Trophoblast cell (in vitro differentiated cells and primary cell): ENCODE data around the gene TNNT2.
A peak's percentile ranks its signal among the peaks of the same experiment; 100 is the strongest.

Experiments
- DNase-seq, 2 donors: peaks; one replicate each; pipeline ENCODE4 v3.0.0-alpha.2; 2016
- H2AFZ ChIP-seq: 2 replicates; pipeline ENCODE4 v1.6.1; 2013; ENCODE audit warnings: low read length, moderate library complexity, mild to moderate bottlenecking; ENCODE audit not compliant: insufficient read depth, poor library complexity
- H2AK5ac ChIP-seq: 2 replicates; pipeline ENCODE4 v1.6.1; 2013; ENCODE audit warnings: mild to moderate bottlenecking, low read length
- H2BK120ac ChIP-seq: 2 replicates; pipeline ENCODE4 v1.6.1; 2013; ENCODE audit warnings: low read length, mild to moderate bottlenecking, moderate library complexity; ENCODE audit not compliant: insufficient read depth, poor library complexity
- H2BK12ac ChIP-seq: 2 replicates; pipeline ENCODE4 v1.6.1; 2013; ENCODE audit warnings: mild to moderate bottlenecking, low read length, moderate library complexity
- H2BK5ac ChIP-seq: 2 replicates; pipeline ENCODE4 v1.6.1; 2013; ENCODE audit warnings: low read length, low read depth, moderate library complexity, mild to moderate bottlenecking; ENCODE audit not compliant: poor library complexity
- H3K14ac ChIP-seq: 2 replicates; pipeline ENCODE4 v1.6.1; 2013; ENCODE audit warnings: mild to moderate bottlenecking, low read length
- H3K18ac ChIP-seq: 2 replicates; pipeline ENCODE4 v1.6.1; 2013; ENCODE audit warnings: mild to moderate bottlenecking, low read length
- H3K23ac ChIP-seq: 2 replicates; pipeline ENCODE4 v1.6.1; 2013; ENCODE audit warnings: low read length
- H3K27ac ChIP-seq: 2 replicates; pipeline ENCODE4 v1.5.1; 2013; ENCODE audit warnings: low read depth, mild to moderate bottlenecking, inconsistent platforms, low read length, moderate library complexity
- H3K27me3 ChIP-seq: 2 replicates; pipeline ENCODE4 v1.6.1; 2013; ENCODE audit warnings: inconsistent platforms, mild to moderate bottlenecking, low read length, moderate library complexity; ENCODE audit not compliant: insufficient read depth
- H3K36me3 ChIP-seq, 2 experiments: 1 replicate in 1 of 2; 2 replicates in 1 of 2; pipeline ENCODE4 v1.6.1; 2013; ENCODE audit warnings: low read length in 2 of 2, mild to moderate bottlenecking in 2 of 2, moderate library complexity in 1 of 2; ENCODE audit not compliant: insufficient read depth in 2 of 2, control insufficient read depth in 1 of 2
- H3K4ac ChIP-seq: 2 replicates; pipeline ENCODE4 v1.6.1; 2013; ENCODE audit warnings: low read depth, mild to moderate bottlenecking, low read length, moderate library complexity
- H3K4me1 ChIP-seq, 2 experiments: 1 replicate in 1 of 2; 2 replicates in 1 of 2; pipeline ENCODE4 v1.6.1; 2013; ENCODE audit warnings: low read length in 2 of 2, mild to moderate bottlenecking in 2 of 2, moderate library complexity in 1 of 2; ENCODE audit not compliant: insufficient read depth in 2 of 2, control insufficient read depth in 1 of 2
- H3K4me2 ChIP-seq: 2 replicates; pipeline ENCODE4 v1.6.1; 2013; ENCODE audit warnings: inconsistent platforms, mild to moderate bottlenecking, low read length, moderate library complexity
- H3K4me3 ChIP-seq: 2 replicates; pipeline ENCODE4 v1.5.1; 2013; ENCODE audit warnings: mild to moderate bottlenecking, low read depth, low read length, inconsistent platforms
- H3K79me1 ChIP-seq: one replicate; pipeline ENCODE4 v1.6.1; 2013; ENCODE audit warnings: low read length
- H3K79me2 ChIP-seq: 2 replicates; pipeline ENCODE4 v1.6.1; 2013; ENCODE audit warnings: low read length, mild to moderate bottlenecking; ENCODE audit not compliant: control insufficient read depth, insufficient read depth, poor library complexity
- H3K9ac ChIP-seq: 2 replicates; pipeline ENCODE4 v1.6.1; 2013; ENCODE audit warnings: mild to moderate bottlenecking, low read length
- H3K9me3 ChIP-seq: 2 replicates; pipeline ENCODE4 v1.6.1; 2013; ENCODE audit warnings: low read depth, mild to moderate bottlenecking, control low read depth, inconsistent platforms, low read length; ENCODE audit not compliant: insufficient read depth
- H4K12ac ChIP-seq: 2 replicates; pipeline ENCODE4 v1.6.1; 2013; ENCODE audit warnings: low read depth, mild to moderate bottlenecking, low read length, moderate library complexity
- H4K8ac ChIP-seq: 2 replicates; pipeline ENCODE4 v1.6.1; 2013; ENCODE audit warnings: low read depth, mild to moderate bottlenecking, low read length, moderate library complexity
- H4K91ac ChIP-seq: one replicate; pipeline ENCODE4 v1.6.1; 2013; ENCODE audit warnings: low read depth, mild to moderate bottlenecking, low read length, moderate library complexity
- WGBS: extraction: QIAGEN DNeasy Blood & Tissue Kit; methylation state at CpG from one replicate; pipeline ENCODE4 v1.1.7; 2013; ENCODE audit warnings: missing lambda C conversion rate; ENCODE audit not compliant: insufficient read length, insufficient coverage; ENCODE audit errors: extremely low coverage; 5-methylcytosine and 5-hydroxymethylcytosine counted together

Gene TNNT2

GRCh38 chr1:201403359-201403758 lies 25.9 kb upstream of the TNNT2 start:
- Histone ChIP-seq H2BK12ac (no peak overlapping the region), H3K14ac (no peak overlapping the region), H3K4ac (no peak overlapping the region), H3K79me2 (peaks cover 12% of the 10 kb centered on the region), H2BK5ac (no peak overlapping the region), H2AK5ac (no peak overlapping the region), H3K9ac (no peak overlapping the region), H3K36me3 (no peaks in the 10 kb centered on the region), H3K27me3 (no peaks in the 10 kb centered on the region), H3K9me3 (no peaks in the 10 kb centered on the region), H3K4me3 (no peak overlapping the region), H3K23ac (no peak overlapping the region), H3K4me1 (peaks cover 16 to 19% of the 10 kb centered on the region in 2 experiments), H3K4me2 (no peak overlapping the region), H4K12ac (no peak overlapping the region), H2BK120ac (no peak overlapping the region), H3K18ac (no peak overlapping the region), H2AFZ (no peak overlapping the region), H4K8ac (no peak overlapping the region), H4K91ac (no peak overlapping the region), H3K79me1 (peaks cover 18% of the 10 kb centered on the region), H3K27ac (no peak overlapping the region)
- no CpG with 5 or more reads among the region's 1 CpG for WGBS
- no peak for DNase-seq

GRCh38 chr1:201401700-201402099 lies 24.2 kb upstream of the TNNT2 start:
- no peak overlapping the region for H4K12ac ChIP-seq
- H3K23ac ChIP-seq, result no peak overlapping the region
- H3K9ac ChIP-seq, result no peak overlapping the region
- H3K4me3 ChIP-seq, result no peak overlapping the region
- peaks cover 28 to 31% of the 10 kb centered on the region in 2 experiments for H3K4me1 ChIP-seq
- no peak overlapping the region for H2BK120ac ChIP-seq
- H3K18ac ChIP-seq, result no peak overlapping the region
- H3K79me1 ChIP-seq, result peaks cover 18% of the 10 kb centered on the region
- no peak for DNase-seq
- no CpG with 5 or more reads among the region's 2 CpGs for WGBS
- no peak overlapping the region for H2AFZ ChIP-seq
- no peak overlapping the region for H3K14ac ChIP-seq
- no peak overlapping the region for H2BK12ac ChIP-seq
- H2BK5ac ChIP-seq, result no peak overlapping the region
- H3K4me2 ChIP-seq, result no peak overlapping the region
- H3K4ac ChIP-seq, result no peak overlapping the region
- no peaks in the 10 kb centered on the region for H3K36me3 ChIP-seq
- no peaks in the 10 kb centered on the region for H3K27me3 ChIP-seq
- no peak overlapping the region for H2AK5ac ChIP-seq
- H4K8ac ChIP-seq, result no peak overlapping the region
- H4K91ac ChIP-seq, result no peak overlapping the region
- no peak overlapping the region for H3K27ac ChIP-seq
- no peaks in the 10 kb centered on the region for H3K9me3 ChIP-seq
- peaks cover 12% of the 10 kb centered on the region for H3K79me2 ChIP-seq

GRCh38 chr1:201400852-201401230 lies 23.4 kb upstream of the TNNT2 start:
- H3K18ac ChIP-seq, result no peak overlapping the region
- peaks cover 28 to 31% of the 10 kb centered on the region in 2 experiments for H3K4me1 ChIP-seq
- peaks cover 18% of the 10 kb centered on the region for H3K79me1 ChIP-seq
- H2BK120ac ChIP-seq, result no peak overlapping the region
- H3K4ac ChIP-seq, result no peak overlapping the region
- H3K14ac ChIP-seq, result no peak overlapping the region
- WGBS, result no CpG with 5 or more reads among the region's 2 CpGs
- H2BK5ac ChIP-seq, result no peak overlapping the region
- peaks cover 12% of the 10 kb centered on the region for H3K79me2 ChIP-seq
- no peaks in the 10 kb centered on the region for H3K36me3 ChIP-seq
- H3K27me3 ChIP-seq, result no peaks in the 10 kb centered on the region
- H3K23ac ChIP-seq, result no peak overlapping the region
- DNase-seq, result no peak
- H3K4me2 ChIP-seq, result no peak overlapping the region
- no peaks in the 10 kb centered on the region for H3K9me3 ChIP-seq
- H4K91ac ChIP-seq, result no peak overlapping the region
- no peak overlapping the region for H2AFZ ChIP-seq
- no peak overlapping the region for H3K9ac ChIP-seq
- H4K12ac ChIP-seq, result no peak overlapping the region
- no peak overlapping the region for H2BK12ac ChIP-seq
- no peak overlapping the region for H3K4me3 ChIP-seq
- no peak overlapping the region for H2AK5ac ChIP-seq
- no peak overlapping the region for H4K8ac ChIP-seq
- H3K27ac ChIP-seq, result no peak overlapping the region

- no peaks in the 10 kb centered on the region for H3K36me3 ChIP-seq
- H3K9me3 ChIP-seq, result no peaks in the 10 kb centered on the region
- no peak overlapping the region for H3K9ac ChIP-seq
- H3K27me3 ChIP-seq, result no peaks in the 10 kb centered on the region
- H3K79me2 ChIP-seq, result peaks cover 12% of the 10 kb centered on the region
- DNase-seq, result peak in 1 of 2 donors; percentile 49
- peaks cover 28 to 31% of the 10 kb centered on the region in 2 experiments for H3K4me1 ChIP-seq
- H3K4me3 ChIP-seq, result no peak overlapping the region
- H3K4ac ChIP-seq, result peak overlapping the region; percentile 0
- no CpG with 5 or more reads among the region's 11 CpGs for WGBS
- no peak overlapping the region for H2BK5ac ChIP-seq
- H3K79me1 ChIP-seq, result peaks cover 18% of the 10 kb centered on the region
- peak overlapping the region; percentile 34 for H2BK120ac ChIP-seq
- no peak overlapping the region for H3K18ac ChIP-seq
- no peak overlapping the region for H3K23ac ChIP-seq
- H3K27ac ChIP-seq, result no peak overlapping the region
- H3K4me2 ChIP-seq, result peak overlapping the region; percentile 64
- peak overlapping the region; percentile 42 for H2BK12ac ChIP-seq
- peak overlapping the region; percentile 91 for H4K91ac ChIP-seq
- no peak overlapping the region for H4K8ac ChIP-seq
- peak overlapping the region; percentile 15 for H2AK5ac ChIP-seq
- H4K12ac ChIP-seq, result no peak overlapping the region
- peak overlapping the region; percentile 8 for H3K14ac ChIP-seq
- no peak overlapping the region for H2AFZ ChIP-seq
These were observed 22.9 kb upstream of the TNNT2 start for GRCh38 chr1:201400212-201400851.
